Measurements from ENCODE around the gene SCAPER.
"Not testable (repeated sequence)": the region's sequence is repeated elsewhere in the genome, so short reads cannot be mapped to it uniquely, and the experiment has no call there.

Gene SCAPER

GRCh38 chr15:76912430-76912829 is 7.3 kb upstream of the SCAPER start:
- no peak for DNase-seq

GRCh38 chr15:76905855-76906254 is 715 bp upstream of the SCAPER start:
- DNase-seq = no peak

DNA sequence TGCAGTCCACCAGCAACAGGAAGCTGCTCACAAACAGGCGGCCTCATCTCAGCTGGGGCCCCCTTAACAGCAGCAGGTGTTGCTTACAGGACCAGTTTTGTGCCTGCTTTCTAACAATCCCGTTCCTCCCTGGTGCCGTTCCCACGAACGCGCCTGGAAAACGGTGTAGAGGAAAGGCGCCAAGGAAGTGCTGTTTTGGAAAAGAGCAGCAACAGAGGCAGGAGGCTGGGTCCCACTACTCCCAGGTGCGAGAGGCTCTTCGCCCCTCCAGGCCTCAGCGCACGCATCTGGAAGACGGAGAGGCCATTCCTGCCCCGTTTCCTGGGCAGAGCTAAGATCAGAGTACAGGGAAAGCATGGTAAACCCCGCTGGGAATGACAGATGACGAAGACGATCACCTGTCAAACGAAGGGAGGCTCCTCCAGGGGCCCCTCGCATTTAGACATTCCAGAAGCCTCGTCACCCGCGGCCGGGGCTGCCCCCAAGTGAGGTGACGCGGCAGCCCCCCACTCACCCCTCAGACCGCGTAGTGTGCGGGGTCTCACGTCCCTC is 603 bp downstream of the SCAPER start:
- peak in 1 of 2 donors; percentile 0 for DNase-seq

DNA sequence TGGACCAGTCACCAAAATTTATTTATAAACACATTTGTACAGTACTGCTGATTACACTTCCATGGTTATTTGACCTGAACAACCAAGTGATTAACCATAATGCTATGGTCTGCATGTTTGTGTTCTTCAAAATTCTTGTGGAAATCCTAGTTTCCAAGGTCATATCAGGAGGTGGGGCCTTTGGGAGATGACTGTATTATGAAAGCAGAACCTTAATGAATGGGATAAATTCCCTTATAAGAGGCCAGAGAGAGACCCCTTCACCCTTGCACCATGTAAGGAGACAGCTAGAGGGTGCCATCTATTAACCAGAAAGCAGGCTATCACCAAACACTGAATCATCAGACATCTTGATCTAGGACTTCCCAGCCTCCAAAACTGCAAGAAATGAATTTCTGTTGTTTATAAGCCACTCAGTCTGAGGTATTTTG is 1.9 kb downstream of the SCAPER start:
- peak; percentile 6 to 9 for DNase-seq

DNA sequence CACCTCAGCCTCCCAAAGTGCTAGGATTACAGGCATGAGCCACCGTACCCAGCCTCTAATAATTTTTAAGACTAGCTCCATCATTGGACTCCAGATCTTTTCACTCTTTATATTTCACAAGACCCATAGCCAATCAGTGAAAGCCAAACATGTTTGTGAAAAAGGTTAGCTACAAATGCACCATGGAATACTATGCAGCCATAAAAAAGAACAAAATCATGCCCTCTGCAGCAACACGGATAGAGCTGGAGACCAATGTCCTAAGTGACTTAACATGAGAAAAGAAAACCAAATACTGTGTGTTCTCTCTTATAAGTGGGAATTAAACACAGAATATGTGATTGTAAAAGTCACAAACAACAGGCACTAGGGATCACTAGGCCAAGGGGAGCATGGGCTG is 3.2 kb downstream of the SCAPER start:
- no peak for DNase-seq

DNA sequence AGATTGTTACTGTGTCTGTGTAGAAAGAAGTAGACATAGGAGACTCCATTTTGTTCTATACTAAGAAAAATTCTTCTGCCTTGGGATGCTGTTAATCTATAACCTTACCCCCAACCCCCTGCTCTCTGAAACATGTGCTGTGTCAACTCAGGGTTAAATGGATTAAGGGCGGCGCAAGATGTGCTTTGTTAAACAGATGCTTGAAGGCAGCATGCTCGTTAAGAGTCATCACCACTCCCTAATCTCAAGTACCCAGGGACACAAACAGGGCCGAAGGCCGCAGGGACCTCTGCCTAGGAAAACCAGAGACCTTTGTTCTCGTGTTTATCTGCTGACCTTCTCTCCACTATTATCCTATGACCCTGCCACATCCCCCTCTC is 5.2 kb downstream of the SCAPER start:
- DNase-seq = not testable (repeated sequence)

- DNase-seq = not testable (repeated sequence)
Observed at GRCh38 chr15:76899176-76899930, 5.8 kb downstream of the SCAPER start.

DNA sequence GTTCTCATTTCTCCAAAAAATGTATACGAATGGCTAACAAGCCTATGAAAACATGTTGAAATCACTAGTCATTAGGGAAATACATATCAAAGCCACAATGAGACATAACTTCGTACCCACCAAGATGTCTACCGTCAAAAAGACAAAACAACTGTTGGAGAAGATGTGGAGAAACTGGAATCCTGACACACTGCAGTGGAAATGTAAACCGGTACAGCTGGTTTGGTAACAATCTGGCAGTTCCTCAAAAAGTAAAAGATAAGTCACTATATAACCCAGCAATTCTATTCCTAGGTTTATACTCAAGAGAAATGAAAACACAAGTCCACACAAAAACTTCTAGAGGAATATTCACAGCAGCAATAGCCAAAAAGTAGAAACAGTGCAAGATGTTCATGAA is 7.0 kb downstream of the SCAPER start:
- no peak for DNase-seq

DNA sequence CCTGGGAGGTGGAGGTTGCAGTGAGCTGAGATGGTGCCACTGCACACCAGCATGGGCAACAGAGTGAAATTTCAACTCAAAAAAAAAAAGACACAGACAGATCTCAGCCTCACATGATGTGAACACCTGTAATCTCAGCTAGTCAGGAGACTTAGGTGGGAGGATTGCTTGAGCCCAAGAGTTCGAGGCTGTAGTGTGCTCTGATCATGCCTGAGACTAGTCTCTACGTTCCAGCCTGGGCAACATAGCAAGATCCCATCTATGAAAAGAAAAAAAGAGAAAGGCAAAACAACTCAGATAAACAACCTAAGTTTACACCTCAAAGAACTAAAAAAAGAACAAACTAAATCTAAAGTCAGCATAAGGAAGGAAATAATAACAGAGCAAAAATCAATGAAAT is 11.0 kb downstream of the SCAPER start:
- no peak for DNase-seq

- DNase-seq = not testable (repeated sequence)
Observed at GRCh38 chr15:76892836-76893235, 12.3 kb downstream of the SCAPER start.

- not testable (repeated sequence) for DNase-seq
Observed at GRCh38 chr15:76887280-76888141, 17.6 kb downstream of the SCAPER start.

DNA sequence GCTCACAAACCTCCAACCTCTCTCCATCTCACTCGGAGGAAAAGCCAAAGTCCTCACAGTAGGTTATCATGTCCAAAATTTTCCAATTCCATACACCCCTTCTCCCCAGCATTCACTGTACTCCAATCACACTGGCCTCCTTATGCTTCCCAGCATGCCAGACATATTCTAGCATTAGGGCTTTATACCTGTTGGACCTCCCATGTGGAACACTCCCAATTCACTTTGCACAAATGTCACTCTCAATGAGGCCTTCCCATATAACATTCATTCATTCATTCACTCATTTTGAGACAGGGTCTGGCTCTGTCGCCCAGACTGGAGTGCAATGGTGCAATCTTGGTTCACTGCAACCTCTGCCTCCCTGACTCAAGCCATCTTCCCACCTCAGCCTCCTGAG is 19.9 kb downstream of the SCAPER start:
- no peak for DNase-seq

- DNase-seq = no peak
Observed at GRCh38 chr15:76875911-76876310, 29.2 kb downstream of the SCAPER start.

DNA sequence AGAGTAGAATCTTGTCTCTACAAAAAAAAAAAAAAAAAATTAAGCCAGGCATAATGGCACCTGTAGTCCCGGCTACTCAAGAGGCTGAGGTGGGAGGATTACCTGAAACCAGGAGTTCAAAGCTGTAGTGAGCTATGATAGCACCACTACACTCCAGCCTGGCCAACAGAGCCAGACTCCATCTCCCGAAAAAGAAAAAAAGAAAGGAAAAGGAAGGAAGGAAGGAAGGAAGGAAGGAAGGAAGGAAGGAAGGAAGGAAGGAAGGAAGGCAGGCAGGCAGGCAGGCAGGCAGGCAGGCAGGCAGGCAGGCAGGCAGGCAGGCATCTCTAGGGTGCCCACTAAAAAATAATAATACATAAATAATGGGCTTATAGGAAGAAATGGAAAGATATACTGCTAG is 32.1 kb downstream of the SCAPER start:
- not testable (repeated sequence) for DNase-seq

DNA sequence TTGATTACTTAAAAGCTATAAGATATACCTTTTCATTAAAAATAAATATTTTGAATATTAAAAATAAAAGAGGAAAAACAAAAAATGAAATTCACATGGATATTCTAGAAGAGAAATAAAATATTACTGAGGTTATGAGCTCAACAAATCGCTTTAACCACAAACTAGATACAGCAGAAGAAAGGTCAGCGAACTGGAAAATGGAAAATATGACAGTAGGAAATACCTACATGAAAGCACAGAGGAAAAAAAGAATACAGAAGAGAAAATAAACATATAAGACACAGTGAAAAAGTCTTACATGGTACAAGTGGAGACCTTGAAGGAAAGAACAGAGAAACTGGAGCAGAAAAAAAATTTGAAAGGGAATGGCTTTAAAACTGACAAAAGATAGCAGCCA is 33.2 kb downstream of the SCAPER start:
- DNase-seq = no peak

DNA sequence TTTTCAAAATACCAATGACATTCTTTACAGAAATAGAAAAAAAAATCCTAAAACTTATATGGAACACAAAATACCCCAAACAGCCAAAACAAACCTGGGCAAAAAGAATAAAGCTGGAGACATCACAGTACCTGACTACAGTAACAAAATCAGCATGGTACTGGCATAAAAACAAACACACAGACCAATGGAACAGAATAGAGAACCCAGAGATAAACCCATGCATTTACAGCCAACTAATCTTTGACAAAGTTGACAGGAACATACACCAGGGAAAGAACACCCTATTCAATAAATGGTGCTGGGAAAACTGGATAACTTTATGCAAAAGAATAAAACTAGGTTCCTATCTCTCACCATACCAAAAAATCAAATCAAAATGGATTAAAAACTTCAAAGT is 36.4 kb downstream of the SCAPER start:
- DNase-seq = no peak

- DNase-seq = peak; percentile 15 to 28
Observed at GRCh38 chr15:76866716-76867321, 38.3 kb downstream of the SCAPER start.

DNA sequence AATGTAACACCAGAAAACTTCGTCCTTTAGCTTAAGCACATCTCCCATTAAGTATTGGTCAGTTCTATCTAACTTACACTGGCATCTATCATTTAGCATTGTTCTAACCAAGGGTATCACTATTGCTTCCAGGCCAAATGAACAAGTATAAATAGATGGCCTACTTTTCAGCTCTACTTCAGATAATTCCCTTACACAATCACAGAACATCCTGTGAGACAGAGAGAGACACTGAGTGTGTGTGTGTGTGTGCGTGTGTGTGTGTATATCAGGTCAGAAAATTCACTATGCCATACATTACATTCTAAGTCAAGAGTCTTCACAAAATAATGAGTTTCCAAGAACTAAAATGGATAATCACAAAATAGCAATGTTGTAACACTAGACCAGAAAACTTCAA is 39.1 kb downstream of the SCAPER start:
- no peak for DNase-seq

DNA sequence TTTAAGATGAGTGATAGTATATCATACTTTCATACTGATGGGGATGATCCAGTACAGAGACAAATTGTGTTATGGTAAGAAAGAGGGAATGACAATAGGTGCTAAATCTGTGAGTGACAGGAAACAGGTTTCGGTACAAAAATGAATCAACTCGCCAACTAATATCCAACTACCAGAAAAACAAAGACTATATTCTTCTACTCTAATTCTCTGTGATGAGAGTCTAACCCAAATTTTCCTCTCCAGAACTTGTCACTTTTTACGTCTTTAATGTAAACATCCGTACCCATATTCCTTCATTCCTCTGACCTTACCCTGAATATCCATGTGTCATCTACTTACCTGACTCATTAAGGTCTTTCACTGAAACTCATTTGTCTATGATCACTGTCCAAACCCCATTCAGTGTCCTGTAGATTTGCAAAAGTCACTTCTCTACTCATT is 39.6 kb downstream of the SCAPER start:
- no peak for DNase-seq

DNA sequence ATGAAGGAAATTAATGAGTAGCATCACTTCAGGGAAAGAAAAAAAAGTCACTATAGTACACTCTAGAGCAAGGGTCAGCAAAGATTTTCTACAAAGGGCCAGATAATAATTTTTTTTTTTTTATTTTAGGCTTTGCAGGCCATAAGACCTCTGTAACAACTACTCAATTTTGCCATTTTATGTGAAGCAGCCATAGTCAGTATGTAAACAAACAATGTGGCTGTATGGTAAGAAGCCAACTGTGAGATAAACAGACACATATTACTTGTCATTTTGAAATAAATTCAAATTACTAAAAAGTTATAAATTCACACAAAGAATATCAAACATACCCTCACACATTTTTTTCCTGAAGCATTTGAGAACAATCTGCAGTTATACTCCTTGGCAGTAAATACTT is 40.6 kb downstream of the SCAPER start:
- DNase-seq = no peak

- no peak for DNase-seq
Observed at GRCh38 chr15:76863693-76864092, 41.4 kb downstream of the SCAPER start.

DNA sequence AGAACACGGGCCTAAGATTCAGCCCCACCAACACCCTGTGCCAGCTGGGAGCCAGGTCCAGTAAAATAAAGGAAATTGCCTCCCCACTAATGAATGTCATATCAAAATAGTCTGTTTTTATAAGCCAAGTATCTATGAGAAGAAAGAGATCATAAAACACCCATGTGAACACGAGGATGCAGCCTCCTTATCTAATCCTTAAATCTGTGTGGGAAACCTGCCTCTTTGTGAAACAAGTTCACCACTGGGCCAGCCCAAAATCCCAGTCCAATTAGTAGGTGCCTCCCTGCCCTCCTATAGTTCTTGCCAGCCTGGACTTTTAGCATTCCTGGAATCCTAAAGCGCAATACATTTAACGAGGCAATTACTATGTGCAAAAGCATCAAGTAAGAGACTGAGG is 42.0 kb downstream of the SCAPER start:
- DNase-seq = no peak

GRCh38 chr15:76861815-76862397 is 43.2 kb downstream of the SCAPER start:
- DNase-seq = no peak
